ENCODE measurements around the gene CASP8.

Gene CASP8

DNA sequence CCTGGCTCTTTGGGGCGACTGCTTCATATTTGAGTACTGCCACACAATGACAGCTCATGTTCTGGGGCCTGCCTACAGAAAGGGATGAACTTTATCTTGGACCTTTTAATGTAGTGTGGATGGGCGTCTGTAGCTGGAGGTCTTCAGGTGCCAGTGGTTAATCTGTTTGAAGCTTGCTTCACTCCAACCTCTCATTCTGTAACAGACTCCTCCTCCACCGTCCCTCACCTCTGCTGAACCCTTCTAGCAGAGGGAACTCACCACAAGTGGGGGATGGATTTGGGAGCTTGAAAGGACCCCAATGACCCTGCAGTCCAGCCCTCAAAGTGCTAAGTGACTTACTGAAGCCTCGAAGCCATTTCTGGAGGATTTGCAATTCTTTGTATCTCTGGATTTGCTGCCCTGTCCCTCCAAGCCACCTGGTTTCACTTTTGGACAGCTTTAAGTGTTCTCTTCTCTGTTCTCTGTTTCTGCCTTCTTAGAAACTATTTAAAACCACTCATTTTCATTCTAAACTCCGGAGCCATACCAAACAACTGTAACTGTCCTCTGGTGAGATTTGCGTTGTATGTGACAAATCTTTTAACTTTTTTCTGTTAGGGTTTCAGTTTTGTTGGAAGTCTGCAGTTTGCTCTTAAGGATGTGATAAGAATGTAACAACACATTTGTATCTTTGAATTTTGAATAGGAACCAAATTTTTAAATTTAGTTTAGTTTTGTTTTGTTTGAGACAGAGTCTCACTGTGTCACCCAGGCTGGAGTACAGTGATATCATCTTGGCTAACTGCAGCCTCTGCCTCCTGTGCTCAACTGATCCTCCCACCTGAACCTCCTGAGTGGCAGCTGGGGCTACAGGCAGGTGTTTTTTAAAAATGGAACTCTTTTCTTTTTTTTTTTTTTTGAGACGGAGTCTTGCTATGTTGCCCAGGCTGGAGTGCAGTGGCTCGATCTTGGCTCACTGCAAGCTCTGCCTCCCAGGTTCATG is 37.0 kb upstream of the CASP8 start:
- no peak for DNase-seq (ENCODE audit: low read depth)
- TF ChIP-seq, protein P1, sequence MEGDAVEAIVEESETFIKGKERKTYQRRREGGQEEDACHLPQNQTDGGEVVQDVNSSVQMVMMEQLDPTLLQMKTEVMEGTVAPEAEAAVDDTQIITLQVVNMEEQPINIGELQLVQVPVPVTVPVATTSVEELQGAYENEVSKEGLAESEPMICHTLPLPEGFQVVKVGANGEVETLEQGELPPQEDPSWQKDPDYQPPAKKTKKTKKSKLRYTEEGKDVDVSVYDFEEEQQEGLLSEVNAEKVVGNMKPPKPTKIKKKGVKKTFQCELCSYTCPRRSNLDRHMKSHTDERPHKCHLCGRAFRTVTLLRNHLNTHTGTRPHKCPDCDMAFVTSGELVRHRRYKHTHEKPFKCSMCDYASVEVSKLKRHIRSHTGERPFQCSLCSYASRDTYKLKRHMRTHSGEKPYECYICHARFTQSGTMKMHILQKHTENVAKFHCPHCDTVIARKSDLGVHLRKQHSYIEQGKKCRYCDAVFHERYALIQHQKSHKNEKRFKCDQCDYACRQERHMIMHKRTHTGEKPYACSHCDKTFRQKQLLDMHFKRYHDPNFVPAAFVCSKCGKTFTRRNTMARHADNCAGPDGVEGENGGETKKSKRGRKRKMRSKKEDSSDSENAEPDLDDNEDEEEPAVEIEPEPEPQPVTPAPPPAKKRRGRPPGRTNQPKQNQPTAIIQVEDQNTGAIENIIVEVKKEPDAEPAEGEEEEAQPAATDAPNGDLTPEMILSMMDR (conservative IDR thresholded peaks at IDR 0.05; ENCODE audit: low read depth, low read length) = no peak
- H3K4me3 ChIP-seq (ENCODE audit: low read depth, low read length) = no peak overlapping the region

DNA sequence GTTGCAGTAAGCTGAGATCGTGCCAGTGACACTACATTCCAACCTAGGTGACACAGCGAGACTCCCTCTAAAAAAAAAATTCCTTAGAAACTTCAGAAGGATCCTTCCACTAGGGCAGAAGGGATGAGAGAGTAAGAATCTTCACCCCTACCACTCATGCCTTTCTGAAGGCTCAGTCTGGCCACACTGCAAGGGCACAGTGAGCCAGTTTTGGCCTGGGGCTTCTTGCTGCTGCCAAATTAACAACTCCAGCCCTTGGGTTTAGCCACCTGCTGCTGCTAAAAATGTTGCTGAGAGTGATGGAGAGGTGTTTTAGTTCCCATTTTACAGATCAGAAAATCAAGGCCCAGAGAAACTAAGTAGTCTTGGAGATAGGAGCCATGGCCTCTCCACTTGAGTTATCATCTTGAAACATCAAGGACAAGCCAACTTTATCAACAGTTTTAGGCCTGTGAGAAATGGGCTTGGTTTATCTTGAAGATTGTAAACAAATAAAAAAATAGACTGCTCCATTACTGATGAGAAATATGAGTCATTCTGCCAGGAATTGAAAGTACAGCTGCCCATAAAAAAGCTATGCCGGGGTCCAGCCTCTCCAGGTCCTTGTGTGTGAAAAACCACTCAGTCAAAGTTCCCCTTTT is 31.9 kb upstream of the CASP8 start:
- peak; percentile 36 for DNase-seq (ENCODE audit: low read depth)
- TF ChIP-seq, protein P1 (conservative IDR thresholded peaks at IDR 0.05; ENCODE audit: low read depth, low read length) = no peak

DNA sequence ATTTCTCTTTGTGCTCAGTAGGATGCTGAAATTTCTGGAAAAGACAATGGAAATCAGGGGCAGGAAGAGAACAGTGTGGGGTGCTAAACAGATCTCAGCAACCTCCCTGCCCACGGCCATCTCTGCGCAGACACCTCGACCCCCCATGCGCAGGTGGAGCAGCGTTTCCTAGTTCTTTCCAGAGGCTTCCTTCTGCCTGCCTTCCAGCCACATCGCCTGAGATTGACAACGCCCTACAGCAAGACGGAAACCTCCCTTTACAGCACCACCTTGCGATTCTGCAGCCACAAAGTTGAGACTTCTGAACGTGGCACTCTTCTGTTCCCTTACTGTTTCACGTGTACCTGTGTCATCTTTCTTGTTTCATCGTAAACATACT is 31.4 kb upstream of the CASP8 start:
- TF ChIP-seq, protein P1 (conservative IDR thresholded peaks at IDR 0.05; ENCODE audit: low read depth, low read length) = no peak
- no peak for DNase-seq (ENCODE audit: low read depth)
- no peak overlapping the region for H3K4me3 ChIP-seq (ENCODE audit: low read depth, low read length)

More for the DNA sequence above, 31.9 kb upstream of the CASP8 start:
- H3K4me3 ChIP-seq (ENCODE audit: low read depth, low read length) = no peak overlapping the region

DNA sequence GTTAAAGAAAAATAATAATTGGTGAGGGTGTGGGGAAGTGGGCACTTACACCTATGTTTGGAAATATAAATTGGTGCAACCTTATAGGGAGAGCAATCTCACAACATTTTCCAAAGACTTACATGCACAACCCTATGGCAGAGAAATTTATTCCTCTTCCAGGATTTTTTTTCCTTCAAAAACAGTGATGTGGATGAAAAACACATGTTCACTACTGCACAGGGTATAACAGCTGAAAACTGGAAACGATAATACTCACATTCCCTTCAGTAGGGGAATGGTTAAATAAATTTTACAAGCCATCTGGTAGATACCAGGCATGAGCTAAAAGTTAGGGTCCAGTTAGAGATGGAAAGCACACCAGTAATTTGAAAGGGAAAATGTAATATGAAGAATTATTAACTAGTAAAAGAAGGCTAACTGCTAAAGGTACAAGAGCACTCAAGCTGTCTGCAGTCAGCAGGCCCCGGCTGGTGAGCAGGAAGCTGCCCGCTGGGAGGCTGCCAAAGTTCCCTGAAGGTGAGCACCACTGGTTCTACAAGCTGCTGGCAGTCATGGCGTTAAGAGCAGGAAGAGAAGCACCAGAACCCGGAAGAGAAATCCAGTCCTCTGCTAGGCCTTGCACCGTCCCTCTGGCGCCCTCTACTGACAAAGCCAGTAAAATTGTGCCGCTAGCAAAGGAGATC is 28.4 kb upstream of the CASP8 start:
- H3K4me3 ChIP-seq (ENCODE audit: low read depth, low read length) = peak overlapping the region; percentile 36
- DNase-seq (ENCODE audit: low read depth) = peak; percentile 98
- TF ChIP-seq, protein P1 (conservative IDR thresholded peaks at IDR 0.05; ENCODE audit: low read depth, low read length) = peak; percentile 98

DNA sequence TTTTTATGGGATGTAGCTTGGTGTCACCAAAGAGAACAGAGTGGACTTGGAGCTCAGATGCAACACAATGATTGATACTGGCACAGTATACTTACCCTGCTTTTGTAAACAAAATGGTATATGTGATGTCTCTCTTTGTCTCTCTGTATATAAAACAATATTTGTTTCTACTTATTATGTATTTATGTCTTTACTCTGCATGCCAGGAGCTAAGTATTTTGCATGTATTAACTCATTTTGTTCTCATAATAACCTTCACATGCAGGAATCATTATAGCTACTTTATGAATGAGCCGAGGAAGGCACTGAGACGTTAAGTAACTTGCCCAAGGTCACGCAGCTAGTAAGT is 27.9 kb upstream of the CASP8 start:
- TF ChIP-seq, protein P1 (conservative IDR thresholded peaks at IDR 0.05; ENCODE audit: low read depth, low read length) = no peak
- no peak for DNase-seq (ENCODE audit: low read depth)
- H3K4me3 ChIP-seq (ENCODE audit: low read depth, low read length) = no peak overlapping the region

DNA sequence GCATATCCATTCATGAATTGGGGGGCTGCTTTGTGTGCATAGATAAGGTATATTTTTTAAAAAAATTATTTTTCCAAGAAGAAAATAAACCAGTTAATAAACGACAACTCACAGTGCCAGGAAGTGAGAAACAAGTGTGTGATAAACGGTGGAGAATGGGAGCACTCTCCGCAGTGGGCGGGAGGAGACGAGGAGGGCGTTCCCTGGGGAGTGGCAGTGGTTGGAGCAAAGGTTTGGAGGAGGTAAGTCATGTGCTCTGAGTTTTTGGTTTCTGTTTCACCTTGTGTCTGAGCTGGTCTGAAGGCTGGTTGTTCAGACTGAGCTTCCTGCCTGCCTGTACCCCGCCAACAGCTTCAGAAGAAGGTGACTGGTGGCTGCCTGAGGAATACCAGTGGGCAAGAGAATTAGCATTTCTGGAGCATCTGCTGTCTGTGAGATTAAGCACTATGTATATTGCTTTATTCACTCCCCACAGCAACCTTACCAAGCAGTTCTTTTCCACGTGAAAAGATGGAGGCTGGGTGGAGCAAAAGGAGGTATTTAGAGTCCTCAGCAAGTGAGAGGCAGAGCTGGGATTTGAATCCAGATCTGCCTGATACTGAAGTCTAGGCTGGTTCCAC is 27.0 kb upstream of the CASP8 start:
- peak; percentile 60 for DNase-seq (ENCODE audit: low read depth)
- TF ChIP-seq, protein P1 (conservative IDR thresholded peaks at IDR 0.05; ENCODE audit: low read depth, low read length) = no peak
- H3K4me3 ChIP-seq (ENCODE audit: low read depth, low read length) = no peak overlapping the region
